Measurements from ENCODE around the gene CD247.

The CD247 gene

DNA sequence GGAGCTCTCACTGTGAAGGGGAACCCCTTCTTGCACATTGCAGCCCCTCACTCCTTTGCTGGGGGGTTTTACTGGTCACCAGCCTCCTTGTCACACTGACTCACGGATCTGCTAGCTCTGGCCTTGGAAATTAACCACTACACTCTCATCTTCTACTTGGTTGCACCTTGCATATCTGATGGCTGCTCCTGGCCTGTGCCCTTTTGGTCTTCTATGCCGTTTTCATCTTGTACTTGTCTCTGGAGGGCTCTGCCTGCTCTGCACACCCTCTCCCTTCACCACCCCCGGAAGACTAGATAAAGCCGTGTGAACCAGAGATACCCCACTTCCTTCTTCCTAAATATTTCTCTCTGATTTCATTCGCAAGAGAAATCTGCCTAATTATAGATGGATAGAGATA, 44.6 kb downstream of the CD247 start:
- H3K79me1 ChIP-seq (replicated peaks; ENCODE audit: low read length, poor library complexity, severe bottlenecking) = no peaks in the 10 kb centered on the region
- no peak overlapping the region for H3K27ac ChIP-seq (ENCODE audit: low read length, poor library complexity, severe bottlenecking)
- WGBS = 73% methylated on average over 2 of the region's 5 CpGs
- H2BK15ac ChIP-seq (ENCODE audit: low read depth, poor library complexity, severe bottlenecking) = no peak overlapping the region
- H3K4me1 ChIP-seq (ENCODE audit: control insufficient read depth, insufficient read depth, low read depth, low read length) = no peaks in the 10 kb centered on the region
- no peak overlapping the region for H2AFZ ChIP-seq (ENCODE audit: low read depth, low read length)
- no peak overlapping the region for H3K23ac ChIP-seq (ENCODE audit: low read length in 2 of 2)
- peaks cover 5 to 13% of the 10 kb centered on the region in 2 experiments for H3K27me3 ChIP-seq (ENCODE audit: control insufficient read depth in 1 of 2, insufficient read depth in 1 of 2, low read length in 2 of 2)
- H4K91ac ChIP-seq (ENCODE audit: low read length) = no peak overlapping the region
- DNase-seq = no peak
- H2AK5ac ChIP-seq (ENCODE audit: low read length, severe bottlenecking) = no peak overlapping the region
- H3K4me3 ChIP-seq (ENCODE audit: insufficient read depth in 1 of 2, low read depth in 1 of 2, low read length in 2 of 2) = no peak overlapping the region
- H4K8ac ChIP-seq (ENCODE audit: low read length) = no peak overlapping the region
- no peaks in the 10 kb centered on the region for H3K36me3 ChIP-seq (ENCODE audit: control insufficient read depth in 1 of 2, insufficient read depth in 2 of 2, low read depth in 1 of 2, low read length in 2 of 2)
- no peak overlapping the region for H2BK5ac ChIP-seq (ENCODE audit: low read depth, low read length, poor library complexity, severe bottlenecking)
- no peak overlapping the region for H2BK12ac ChIP-seq (ENCODE audit: low read length in 2 of 2)
- H3K18ac ChIP-seq (ENCODE audit: low read depth in 1 of 2, low read length in 2 of 2) = no peak overlapping the region
- peaks cover 3% of the 10 kb centered on the region for H3K9me3 ChIP-seq (ENCODE audit: control insufficient read depth, low read length)
- no peak overlapping the region for H3K9ac ChIP-seq (ENCODE audit: low read length)
- no peak overlapping the region for H2BK120ac ChIP-seq (ENCODE audit: low read depth, low read length)
- no peak overlapping the region for H3K14ac ChIP-seq (ENCODE audit: low read length in 2 of 2)
- no peak overlapping the region for H3K4ac ChIP-seq (ENCODE audit: low read depth in 1 of 2, low read length in 2 of 2)
- H3K4me2 ChIP-seq (ENCODE audit: low read length, poor library complexity, severe bottlenecking) = no peak overlapping the region

GRCh38 chr1:167472752-167473521, 45.4 kb downstream of the CD247 start:
- H3K14ac ChIP-seq (ENCODE audit: low read length in 2 of 2) = no peak overlapping the region
- H3K27me3 ChIP-seq (ENCODE audit: control insufficient read depth in 1 of 2, insufficient read depth in 1 of 2, low read length in 2 of 2) = peaks cover 5 to 8% of the 10 kb centered on the region in 2 experiments
- H3K4me1 ChIP-seq (ENCODE audit: control insufficient read depth, insufficient read depth, low read depth, low read length) = no peaks in the 10 kb centered on the region
- H3K9me3 ChIP-seq (ENCODE audit: control insufficient read depth, low read length) = peaks cover 3% of the 10 kb centered on the region
- H3K4me2 ChIP-seq (ENCODE audit: low read length, poor library complexity, severe bottlenecking) = no peak overlapping the region
- 82% methylated on average over 10 of the region's 10 CpGs for WGBS
- no peak overlapping the region for H2BK15ac ChIP-seq (ENCODE audit: low read depth, poor library complexity, severe bottlenecking)
- H2AFZ ChIP-seq (ENCODE audit: low read depth, low read length) = no peak overlapping the region
- H3K79me1 ChIP-seq (replicated peaks; ENCODE audit: low read length, poor library complexity, severe bottlenecking) = no peaks in the 10 kb centered on the region
- no peak for DNase-seq
- H3K27ac ChIP-seq (ENCODE audit: low read length, poor library complexity, severe bottlenecking) = no peak overlapping the region
- no peak overlapping the region for H4K91ac ChIP-seq (ENCODE audit: low read length)
- no peaks in the 10 kb centered on the region for H3K36me3 ChIP-seq (ENCODE audit: control insufficient read depth in 1 of 2, insufficient read depth in 2 of 2, low read depth in 1 of 2, low read length in 2 of 2)
- no peak overlapping the region for H4K8ac ChIP-seq (ENCODE audit: low read length)
- H3K4me3 ChIP-seq (ENCODE audit: insufficient read depth in 1 of 2, low read depth in 1 of 2, low read length in 2 of 2) = no peak overlapping the region
- H2AK5ac ChIP-seq (ENCODE audit: low read length, severe bottlenecking) = no peak overlapping the region
- H2BK5ac ChIP-seq (ENCODE audit: low read depth, low read length, poor library complexity, severe bottlenecking) = no peak overlapping the region
- H3K9ac ChIP-seq (ENCODE audit: low read length) = no peak overlapping the region
- no peak overlapping the region for H2BK120ac ChIP-seq (ENCODE audit: low read depth, low read length)
- H2BK12ac ChIP-seq (ENCODE audit: low read length in 2 of 2) = no peak overlapping the region
- no peak overlapping the region for H3K23ac ChIP-seq (ENCODE audit: low read length in 2 of 2)
- H3K18ac ChIP-seq (ENCODE audit: low read depth in 1 of 2, low read length in 2 of 2) = no peak overlapping the region
- no peak overlapping the region for H3K4ac ChIP-seq (ENCODE audit: low read depth in 1 of 2, low read length in 2 of 2)

GRCh38 chr1:167471568-167471967, 46.8 kb downstream of the CD247 start:
- Histone ChIP-seq H3K9me3 (ENCODE audit: control insufficient read depth, low read length) (peaks cover 3% of the 10 kb centered on the region), H3K27ac (ENCODE audit: low read length, poor library complexity, severe bottlenecking) (no peak overlapping the region), H3K4me1 (ENCODE audit: control insufficient read depth, insufficient read depth, low read depth, low read length) (peaks cover 3% of the 10 kb centered on the region), H4K91ac (ENCODE audit: low read length) (no peak overlapping the region), H3K4me2 (ENCODE audit: low read length, poor library complexity, severe bottlenecking) (no peak overlapping the region), H2BK5ac (ENCODE audit: low read depth, low read length, poor library complexity, severe bottlenecking) (no peak overlapping the region), H3K4me3 (ENCODE audit: insufficient read depth in 1 of 2, low read depth in 1 of 2, low read length in 2 of 2) (no peak overlapping the region), H3K27me3 (ENCODE audit: control insufficient read depth in 1 of 2, insufficient read depth in 1 of 2, low read length in 2 of 2) (peaks cover 5 to 7% of the 10 kb centered on the region in 2 experiments), H2BK15ac (ENCODE audit: low read depth, poor library complexity, severe bottlenecking) (no peak overlapping the region), H2AK5ac (ENCODE audit: low read length, severe bottlenecking) (no peak overlapping the region), H3K4ac (ENCODE audit: low read depth in 1 of 2, low read length in 2 of 2) (no peak overlapping the region), H2AFZ (ENCODE audit: low read depth, low read length) (no peak overlapping the region), H3K18ac (ENCODE audit: low read depth in 1 of 2, low read length in 2 of 2) (no peak overlapping the region), H2BK12ac (ENCODE audit: low read length in 2 of 2) (no peak overlapping the region), H3K9ac (ENCODE audit: low read length) (no peak overlapping the region), H3K23ac (ENCODE audit: low read length in 2 of 2) (no peak overlapping the region), H3K36me3 (ENCODE audit: control insufficient read depth in 1 of 2, insufficient read depth in 2 of 2, low read depth in 1 of 2, low read length in 2 of 2) (no peaks in the 10 kb centered on the region), H3K14ac (ENCODE audit: low read length in 2 of 2) (no peak overlapping the region), H3K79me1 (replicated peaks; ENCODE audit: low read length, poor library complexity, severe bottlenecking) (no peaks in the 10 kb centered on the region), H4K8ac (ENCODE audit: low read length) (no peak overlapping the region), H2BK120ac (ENCODE audit: low read depth, low read length) (no peak overlapping the region)
- WGBS = 92% methylated on average over 2 of the region's 5 CpGs
- DNase-seq = no peak

DNA sequence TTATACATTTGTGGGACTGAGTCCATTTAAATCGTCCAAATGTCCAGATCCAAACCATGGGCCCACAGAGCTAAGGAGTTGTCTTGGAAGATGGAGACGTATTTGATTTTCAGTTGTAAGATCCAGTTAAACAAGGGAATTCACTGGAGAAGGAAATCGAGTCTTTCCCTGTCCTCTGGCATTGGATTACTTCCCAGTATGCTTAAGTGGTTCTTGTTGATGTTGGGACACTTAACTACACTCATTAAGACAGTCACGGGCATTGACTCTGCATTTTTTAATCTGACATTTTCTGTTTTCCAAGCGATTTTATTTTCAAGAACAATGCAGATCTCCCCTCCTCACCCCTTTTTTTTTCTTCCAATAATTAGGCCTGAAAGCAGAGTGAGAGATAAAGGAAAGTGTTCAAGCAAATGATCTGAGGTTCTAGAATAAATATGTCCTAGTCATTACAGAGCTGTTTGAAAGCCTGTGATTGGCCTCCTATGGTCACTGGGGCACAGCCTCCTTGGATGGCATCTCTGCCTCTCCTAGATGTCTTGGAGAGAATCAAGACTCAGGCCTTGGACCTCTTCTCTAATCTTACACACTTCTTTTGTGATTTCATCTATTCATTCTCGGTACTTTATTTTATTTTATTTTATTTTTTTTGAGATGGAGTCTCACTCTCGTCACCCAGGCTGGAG, 48.9 kb downstream of the CD247 start:
- Histone ChIP-seq H3K36me3 (ENCODE audit: control insufficient read depth in 1 of 2, insufficient read depth in 2 of 2, low read depth in 1 of 2, low read length in 2 of 2) (no peaks in the 10 kb centered on the region), H2AK5ac (ENCODE audit: low read length, severe bottlenecking) (no peak overlapping the region), H2BK120ac (ENCODE audit: low read depth, low read length) (no peak overlapping the region), H2AFZ (ENCODE audit: low read depth, low read length) (no peak overlapping the region), H2BK5ac (ENCODE audit: low read depth, low read length, poor library complexity, severe bottlenecking) (no peak overlapping the region), H2BK12ac (ENCODE audit: low read length in 2 of 2) (no peak overlapping the region), H3K4me1 (ENCODE audit: control insufficient read depth, insufficient read depth, low read depth, low read length) (peaks cover 3% of the 10 kb centered on the region), H4K8ac (ENCODE audit: low read length) (no peak overlapping the region), H4K91ac (ENCODE audit: low read length) (no peak overlapping the region), H3K9ac (ENCODE audit: low read length) (no peak overlapping the region), H3K79me1 (replicated peaks; ENCODE audit: low read length, poor library complexity, severe bottlenecking) (no peaks in the 10 kb centered on the region), H3K4me2 (ENCODE audit: low read length, poor library complexity, severe bottlenecking) (no peak overlapping the region), H3K18ac (ENCODE audit: low read depth in 1 of 2, low read length in 2 of 2) (no peak overlapping the region), H3K4me3 (ENCODE audit: insufficient read depth in 1 of 2, low read depth in 1 of 2, low read length in 2 of 2) (no peak overlapping the region), H3K9me3 (ENCODE audit: control insufficient read depth, low read length) (no peaks in the 10 kb centered on the region), H2BK15ac (ENCODE audit: low read depth, poor library complexity, severe bottlenecking) (no peak overlapping the region), H3K23ac (ENCODE audit: low read length in 2 of 2) (no peak overlapping the region), H3K14ac (ENCODE audit: low read length in 2 of 2) (no peak overlapping the region), H3K27me3 (ENCODE audit: control insufficient read depth in 1 of 2, insufficient read depth in 1 of 2, low read length in 2 of 2) (peaks cover 5 to 7% of the 10 kb centered on the region in 2 experiments), H3K27ac (ENCODE audit: low read length, poor library complexity, severe bottlenecking) (no peak overlapping the region), H3K4ac (ENCODE audit: low read depth in 1 of 2, low read length in 2 of 2) (no peak overlapping the region)
- WGBS = 92% methylated on average over 5 of the region's 7 CpGs
- DNase-seq = no peak
